Nephron (organoid): ENCODE results near the gene TSPAN3.

Experiments
- H3K27ac Mint-ChIP-seq, 3 experiments: 2 replicates each; pipeline ENCODE4 v1.8.0; 2020; ENCODE audit warnings: mixed read lengths in 3 of 3, mild to moderate bottlenecking in 2 of 3, moderate library complexity in 1 of 3
- H3K27me3 Mint-ChIP-seq: 2 replicates; pipeline ENCODE4 v1.8.0; 2021; ENCODE audit warnings: low read depth, mild to moderate bottlenecking, moderate library complexity, mixed read lengths
- H3K36me3 Mint-ChIP-seq: 2 replicates; pipeline ENCODE4 v1.8.0; 2020; ENCODE audit warnings: low read depth, mixed read lengths
- H3K4me1 Mint-ChIP-seq: 2 replicates; pipeline ENCODE4 v1.8.0; 2020; ENCODE audit warnings: mixed read lengths
- H3K4me3 Mint-ChIP-seq, 3 experiments: 2 replicates each; pipeline ENCODE4 v1.8.0; 2020; ENCODE audit warnings: mild to moderate bottlenecking in 3 of 3, mixed read lengths in 3 of 3, moderate library complexity in 2 of 3
- H3K9me3 Mint-ChIP-seq: 2 replicates; pipeline ENCODE4 v1.8.0; 2020; ENCODE audit warnings: mixed read lengths
- TF ChIP-seq, protein P1 (sequence below), 3 experiments: fragments of 200-600 bp; sonication (generic); IDR thresholded peaks; one replicate each; pipeline ENCODE4 v1.5.0; 2021; ENCODE audit warnings: antibody characterized with exemption in 3 of 3; ENCODE audit not compliant: unreplicated experiment in 3 of 3

TSPAN3 gene

DNA sequence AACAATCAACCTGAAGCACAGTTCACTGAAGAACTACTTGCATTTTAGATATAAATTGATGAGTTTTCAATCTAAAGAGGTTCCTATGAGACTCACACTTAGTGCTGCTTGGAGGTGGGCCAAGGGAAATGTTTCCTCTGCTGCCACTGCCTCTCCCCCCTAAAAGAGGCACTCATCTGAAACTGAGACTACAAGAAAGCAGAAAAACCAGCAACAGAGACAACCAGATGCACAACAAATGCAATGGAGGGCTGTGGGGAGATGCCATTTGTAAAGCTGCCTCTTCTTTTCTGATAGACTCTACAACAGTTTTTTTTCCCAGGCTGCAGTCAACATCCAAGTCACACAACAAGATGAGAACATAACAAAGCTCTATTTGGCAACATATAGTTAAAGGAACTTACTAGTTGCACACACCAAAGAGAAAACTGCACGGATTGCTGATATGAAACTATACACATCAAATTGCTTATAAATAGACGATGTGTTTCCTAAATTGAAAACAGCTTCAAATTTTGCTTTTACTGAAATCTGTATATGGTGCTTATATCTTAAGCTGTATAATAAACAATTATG is 11.0 kb downstream of the TSPAN3 start:
- peak overlapping the region; percentile 74 to 91 (median 83) for H3K27ac Mint-ChIP-seq
- no peaks in the 10 kb centered on the region for H3K27me3 Mint-ChIP-seq
- TF ChIP-seq, protein P1, sequence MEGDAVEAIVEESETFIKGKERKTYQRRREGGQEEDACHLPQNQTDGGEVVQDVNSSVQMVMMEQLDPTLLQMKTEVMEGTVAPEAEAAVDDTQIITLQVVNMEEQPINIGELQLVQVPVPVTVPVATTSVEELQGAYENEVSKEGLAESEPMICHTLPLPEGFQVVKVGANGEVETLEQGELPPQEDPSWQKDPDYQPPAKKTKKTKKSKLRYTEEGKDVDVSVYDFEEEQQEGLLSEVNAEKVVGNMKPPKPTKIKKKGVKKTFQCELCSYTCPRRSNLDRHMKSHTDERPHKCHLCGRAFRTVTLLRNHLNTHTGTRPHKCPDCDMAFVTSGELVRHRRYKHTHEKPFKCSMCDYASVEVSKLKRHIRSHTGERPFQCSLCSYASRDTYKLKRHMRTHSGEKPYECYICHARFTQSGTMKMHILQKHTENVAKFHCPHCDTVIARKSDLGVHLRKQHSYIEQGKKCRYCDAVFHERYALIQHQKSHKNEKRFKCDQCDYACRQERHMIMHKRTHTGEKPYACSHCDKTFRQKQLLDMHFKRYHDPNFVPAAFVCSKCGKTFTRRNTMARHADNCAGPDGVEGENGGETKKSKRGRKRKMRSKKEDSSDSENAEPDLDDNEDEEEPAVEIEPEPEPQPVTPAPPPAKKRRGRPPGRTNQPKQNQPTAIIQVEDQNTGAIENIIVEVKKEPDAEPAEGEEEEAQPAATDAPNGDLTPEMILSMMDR (IDR thresholded peaks at IDR 0.05; ENCODE audit: unreplicated experiment in 3 of 3): no peak
- H3K9me3 Mint-ChIP-seq: no peaks in the 10 kb centered on the region
- H3K4me3 Mint-ChIP-seq: peak overlapping the region; percentile 21 to 59 (median 54)
- H3K4me1 Mint-ChIP-seq: peaks cover 88% of the 10 kb centered on the region
- no peaks in the 10 kb centered on the region for H3K36me3 Mint-ChIP-seq

DNA sequence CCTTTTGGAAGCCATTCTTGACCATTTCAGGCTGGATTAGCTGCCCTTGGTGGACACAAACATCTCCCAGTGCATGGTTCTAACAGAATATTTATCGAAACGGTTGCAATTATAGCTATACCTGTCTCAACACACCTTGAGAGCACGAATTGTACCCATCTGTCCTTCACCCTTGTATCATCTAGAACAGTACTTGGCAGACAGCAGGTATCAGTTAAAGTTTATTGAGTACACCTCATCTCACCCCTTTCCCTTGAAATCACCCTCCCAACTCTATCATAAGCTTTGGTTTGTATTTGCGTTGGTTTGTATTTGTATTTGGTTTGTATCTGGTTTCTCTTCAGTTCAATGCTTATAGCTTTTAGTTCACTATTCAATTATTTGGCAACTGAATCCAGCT is 12.4 kb downstream of the TSPAN3 start:
- Mint-ChIP-seq H3K27ac (peak overlapping the region in 1 of 3 experiments; percentile 36), H3K9me3 (no peaks in the 10 kb centered on the region), H3K4me1 (peaks cover 86% of the 10 kb centered on the region), H3K27me3 (no peaks in the 10 kb centered on the region), H3K36me3 (peaks cover 10% of the 10 kb centered on the region), H3K4me3 (no peak overlapping the region)
- TF ChIP-seq, protein P1 (IDR thresholded peaks at IDR 0.05; ENCODE audit: unreplicated experiment in 3 of 3): no peak

DNA sequence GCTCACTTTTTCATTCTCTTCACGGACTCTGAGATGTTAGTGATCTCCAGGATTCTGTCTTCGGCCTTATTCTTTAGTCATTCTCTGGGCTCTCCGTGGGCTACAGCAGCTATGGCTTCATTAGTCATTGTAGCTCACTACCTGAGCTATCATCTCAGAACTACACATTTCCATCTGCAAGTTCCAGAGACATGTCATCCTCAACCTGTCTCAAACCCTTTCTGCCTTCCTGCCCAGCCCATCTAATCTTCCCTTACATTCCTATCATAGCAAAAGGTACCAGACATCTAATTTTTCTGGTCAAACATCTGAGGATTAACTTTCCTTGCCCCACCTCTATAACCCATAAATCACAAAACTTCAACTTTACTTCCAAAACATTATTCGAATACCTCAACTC is 13.2 kb downstream of the TSPAN3 start:
- Mint-ChIP-seq H3K36me3 (peaks cover 14% of the 10 kb centered on the region), H3K27me3 (no peaks in the 10 kb centered on the region), H3K27ac (peak overlapping the region in 2 of 3 experiments; percentile 12 to 36), H3K9me3 (no peaks in the 10 kb centered on the region), H3K4me3 (no peak overlapping the region), H3K4me1 (peaks cover 78% of the 10 kb centered on the region)
- TF ChIP-seq, protein P1 (IDR thresholded peaks at IDR 0.05; ENCODE audit: unreplicated experiment in 3 of 3): no peak

DNA sequence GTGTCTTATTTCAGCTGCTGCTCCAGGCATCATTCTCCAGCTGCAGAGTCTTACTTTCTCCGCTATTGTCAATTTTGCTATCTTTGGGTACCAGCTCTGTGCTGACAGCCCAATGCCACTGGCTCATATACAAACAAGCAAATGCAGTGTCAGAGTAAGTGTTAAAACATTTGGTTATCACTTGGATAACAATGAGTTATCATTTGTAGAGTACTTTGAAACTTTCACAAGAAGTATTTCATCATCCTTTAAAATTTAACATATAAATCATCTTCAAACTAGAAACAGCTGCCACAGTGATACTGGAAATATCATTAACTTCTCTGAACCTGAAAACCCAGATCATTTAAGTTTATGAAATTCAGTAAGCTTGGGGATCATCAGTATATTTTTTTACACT is 13.8 kb downstream of the TSPAN3 start:
- Mint-ChIP-seq H3K27me3 (no peaks in the 10 kb centered on the region), H3K27ac (peak overlapping the region in 1 of 3 experiments; percentile 36), H3K4me1 (peaks cover 72% of the 10 kb centered on the region), H3K4me3 (no peak overlapping the region), H3K9me3 (no peaks in the 10 kb centered on the region), H3K36me3 (peaks cover 20% of the 10 kb centered on the region)
- TF ChIP-seq, protein P1 (IDR thresholded peaks at IDR 0.05; ENCODE audit: unreplicated experiment in 3 of 3): no peak

DNA sequence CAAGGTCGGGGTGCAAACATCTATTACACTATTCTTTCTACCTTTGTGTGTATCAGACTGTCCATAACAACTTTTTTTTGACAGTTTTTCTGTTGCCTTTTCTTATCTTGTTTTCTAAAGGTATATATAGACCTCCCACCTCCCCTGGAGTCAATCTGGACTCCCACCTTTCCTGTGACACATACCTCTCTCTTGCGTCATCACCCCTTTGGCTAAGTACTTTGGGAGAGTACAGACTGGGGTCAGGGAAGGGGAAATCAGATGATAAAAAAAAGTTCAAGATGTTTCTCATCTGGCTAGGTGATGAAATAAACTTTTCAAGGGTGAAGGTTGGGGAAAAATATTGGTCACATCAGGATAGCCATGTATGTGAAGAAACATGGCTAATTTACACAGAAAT is 17.2 kb downstream of the TSPAN3 start:
- TF ChIP-seq, protein P1 (IDR thresholded peaks at IDR 0.05; ENCODE audit: unreplicated experiment in 3 of 3): no peak
- H3K9me3 Mint-ChIP-seq: no peaks in the 10 kb centered on the region
- no peaks in the 10 kb centered on the region for H3K27me3 Mint-ChIP-seq
- H3K4me3 Mint-ChIP-seq: no peak overlapping the region
- peaks cover 43% of the 10 kb centered on the region for H3K36me3 Mint-ChIP-seq
- H3K4me1 Mint-ChIP-seq: peaks cover 41% of the 10 kb centered on the region
- no peak overlapping the region for H3K27ac Mint-ChIP-seq

DNA sequence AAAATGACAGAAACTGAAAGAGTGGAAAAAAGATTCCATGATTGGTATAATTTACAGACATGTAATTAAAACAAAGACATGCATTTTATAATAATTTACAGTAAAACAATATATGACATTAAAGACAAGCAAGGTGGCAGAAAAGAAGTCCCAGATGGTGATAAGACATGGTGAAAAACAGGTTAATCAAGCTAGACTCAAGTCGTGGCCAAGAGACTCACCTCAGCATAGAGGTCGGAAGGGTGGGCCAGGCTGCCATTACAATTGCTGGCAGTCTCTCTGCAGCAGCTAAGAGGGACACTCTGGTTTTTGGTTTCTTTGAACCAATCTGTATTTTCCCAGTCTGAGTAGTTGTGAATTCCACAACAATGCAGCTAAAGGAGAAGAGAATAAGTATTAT is 18.4 kb downstream of the TSPAN3 start:
- Mint-ChIP-seq H3K27me3 (no peaks in the 10 kb centered on the region), H3K36me3 (peaks cover 52% of the 10 kb centered on the region), H3K27ac (no peak overlapping the region), H3K4me3 (no peak overlapping the region), H3K4me1 (peaks cover 38% of the 10 kb centered on the region), H3K9me3 (no peaks in the 10 kb centered on the region)
- TF ChIP-seq, protein P1 (IDR thresholded peaks at IDR 0.05; ENCODE audit: unreplicated experiment in 3 of 3): no peak
